K562 (cell line): ENCODE data around the gene MZB1. TPM values are rescaled to one million over a fixed set of nuclear protein-coding genes. Genes with fewer than 3 reads are reported as not detected.

ENCODE experiments used
- ATAC-seq: fragments of 200-7000 bp; cut with Tn5 transposase; 3 replicates; pipeline ENCODE4 v1.9.1; 2020; ENCODE audit warnings: moderate library complexity
- BruUV-seq: library from RNA; stranded (reverse); fragments of 400-500 nt; replicated peaks from 2 replicates; lab custom pipeline; 2021; lab: Mats Ljungman, UMichigan
- CTCF ChIA-PET: fragments of 300-600 bp; formaldehyde crosslinking; extraction: SDS; loops from one replicate; lab custom pipeline; 2021; ENCODE audit warnings: low intra/inter-chr PET ratio; lab: Yijun Ruan, JAX
- POLR2A ChIA-PET: fragments of 300-600, 350-650 bp; sonication (Branson Sonifier 250); formaldehyde crosslinking; extraction: SDS; loops from one replicate; lab custom pipeline; 2021; ENCODE audit warnings: antibody characterized with exemption, inconsistent platforms; lab: Yijun Ruan, JAX
- DNase-seq, 4 experiments: peaks; one replicate each; pipeline versions ENCODE4 v3.0.0 to v3.0.0-alpha.2; 2011 to 2018; ENCODE audit warnings: low spot score in 3 of 4, mixed read lengths in 3 of 4; ENCODE audit errors: extremely low read depth in 1 of 4
- FAIRE-seq: peaks from 2 replicates; lab custom pipeline; 2011; peaks lifted over from hg19 to GRCh38; lab: Jason Lieb, UNC
- H2AFZ ChIP-seq: 2 replicates; pipeline ENCODE4 v1.6.0; 2011; ENCODE audit warnings: low read depth, low read length, control low read depth, inconsistent platforms
- H3K27ac ChIP-seq: fragments of 200-600 bp; 3 replicates; pipeline ENCODE4 v1.8.0; 2011; ENCODE audit warnings: low read depth, mild to moderate bottlenecking, control low read depth, inconsistent platforms, low read length, moderate library complexity, mixed read lengths; ENCODE audit errors: extremely low read depth
- H3K27me3 ChIP-seq, 2 experiments: fragments of 300-600 bp in 1 of 2; 2 replicates in 1 of 2; 3 replicates in 1 of 2; pipeline versions ENCODE4 v1.6.0 to v1.8.0; 2011; ENCODE audit warnings: inconsistent platforms in 2 of 2, low read length in 2 of 2, mild to moderate bottlenecking in 1 of 2, mixed read lengths in 1 of 2, moderate library complexity in 1 of 2; ENCODE audit not compliant: control insufficient read depth in 2 of 2, insufficient read depth in 2 of 2
- H3K36me3 ChIP-seq: fragments of 300-600 bp; 3 replicates; pipeline ENCODE4 v1.8.0; 2011; ENCODE audit warnings: mild to moderate bottlenecking, low read length, inconsistent platforms; ENCODE audit not compliant: control insufficient read depth, insufficient read depth
- H3K4me1 ChIP-seq, 2 experiments: fragments of 200-600 bp in 1 of 2; replicated peaks in 1 of 2; 2 replicates in 1 of 2; 3 replicates in 1 of 2; pipeline versions ENCODE4 v1.5.1 to v1.8.0; 2011; ENCODE audit warnings: inconsistent platforms in 2 of 2, low read length in 2 of 2, mild to moderate bottlenecking in 1 of 2, mixed read lengths in 1 of 2, moderate library complexity in 1 of 2; ENCODE audit not compliant: control insufficient read depth in 2 of 2, insufficient read depth in 2 of 2
- H3K4me2 ChIP-seq: 2 replicates; pipeline ENCODE4 v1.6.1; 2011; ENCODE audit warnings: low read length, control low read depth, inconsistent platforms, mixed read lengths; ENCODE audit not compliant: insufficient read depth
- H3K4me3 ChIP-seq: fragments of 200-600 bp; sonication (generic), shearing (Covaris generic); 2 replicates; pipeline ENCODE4 v1.5.1; 2016; ENCODE audit warnings: control low read depth, inconsistent platforms
- H3K79me2 ChIP-seq: fragments of 200-600 bp; 3 replicates; pipeline ENCODE4 v1.8.0; 2011; ENCODE audit warnings: low read length, inconsistent platforms; ENCODE audit not compliant: control insufficient read depth, insufficient read depth
- H3K9ac ChIP-seq, 2 experiments: 2 replicates each; pipeline versions ENCODE4 v1.6.0 to v1.6.1; 2011; ENCODE audit warnings: low read depth in 2 of 2, low read length in 2 of 2, control low read depth in 1 of 2, inconsistent platforms in 1 of 2, mild to moderate bottlenecking in 1 of 2, mixed read lengths in 1 of 2; ENCODE audit not compliant: insufficient read depth in 1 of 2
- H3K9me1 ChIP-seq: one replicate; pipeline ENCODE4 v1.6.0; 2011; ENCODE audit warnings: inconsistent platforms, mild to moderate bottlenecking, low read length, moderate library complexity; ENCODE audit not compliant: control insufficient read depth, insufficient read depth
- H3K9me3 ChIP-seq: replicated peaks from 2 replicates; pipeline ENCODE4 v1.5.1; 2011; ENCODE audit warnings: low read depth, low read length, inconsistent platforms; ENCODE audit not compliant: control insufficient read depth, insufficient read depth
- H4K20me1 ChIP-seq: replicated peaks from 2 replicates; pipeline ENCODE4 v1.6.1; 2011; ENCODE audit warnings: low read length, inconsistent platforms, mixed read lengths; ENCODE audit not compliant: control insufficient read depth, insufficient read depth
- C11orf30 ChIP-seq: fragments of 450-650 bp; IDR thresholded peaks from 2 replicates; pipeline ENCODE4 v1.6.1; 2016; ENCODE audit warnings: low read depth, mild to moderate bottlenecking
- CREM ChIP-seq: IDR thresholded peaks from 2 replicates; pipeline ENCODE4 v1.6.1; 2014; ENCODE audit warnings: antibody characterized with exemption, low read depth
- ETV5 ChIP-seq: sonication (generic); formaldehyde crosslinking; IDR thresholded peaks from 2 replicates; pipeline ENCODE4 v1.4.0; 2020; ENCODE audit warnings: low read depth, mild to moderate bottlenecking, missing genetic modification reagents
- GTF2F1 ChIP-seq: IDR thresholded peaks from 2 replicates; pipeline ENCODE4 v1.6.1; 2011; ENCODE audit warnings: low read depth, low read length, improper control_type of control experiment
- IRF1 ChIP-seq: sonication (generic); formaldehyde crosslinking; IDR thresholded peaks from 2 replicates; pipeline ENCODE4 v1.8.0; 2022; ENCODE audit warnings: missing genetic modification reagents, mild to moderate bottlenecking, borderline replicate concordance
- KAT7 ChIP-seq: sonication (generic); formaldehyde crosslinking; IDR thresholded peaks from 2 replicates; pipeline ENCODE4 v1.8.0; 2022; ENCODE audit warnings: missing genetic modification reagents, mild to moderate bottlenecking, borderline replicate concordance
- L3MBTL2 ChIP-seq: fragments of 450-650 bp; IDR thresholded peaks from 2 replicates; pipeline ENCODE4 v1.6.1; 2016; ENCODE audit warnings: mild to moderate bottlenecking, moderate library complexity
- NR1H2 ChIP-seq: sonication (generic); formaldehyde crosslinking; IDR thresholded peaks from 2 replicates; pipeline ENCODE4 v1.4.0; 2020; ENCODE audit warnings: mild to moderate bottlenecking, missing genetic modification reagents
- NUFIP1 ChIP-seq: fragments of 450-650 bp; IDR thresholded peaks from 2 replicates; pipeline ENCODE4 v1.6.1; 2018; ENCODE audit not compliant: partially characterized antibody
- POLR2G ChIP-seq: fragments of 200-400 bp; formaldehyde crosslinking; IDR thresholded peaks from 2 replicates; pipeline ENCODE4 v1.6.1; 2017; ENCODE audit warnings: low read depth, mild to moderate bottlenecking, antibody characterized with exemption, low read length, moderate library complexity
- POLR3G ChIP-seq: IDR thresholded peaks from 2 replicates; pipeline ENCODE4 v1.6.1; 2011; ENCODE audit not compliant: insufficient read length, insufficient replicate concordance; ENCODE audit errors: extremely low read depth
- RCOR1 ChIP-seq, 2 experiments: IDR thresholded peaks; 2 replicates each; pipeline ENCODE4 v1.6.1; 2012; ENCODE audit warnings: low read depth in 2 of 2, low read length in 2 of 2, borderline replicate concordance in 1 of 2, improper control_type of control experiment in 1 of 2
- SETDB1 ChIP-seq: IDR thresholded peaks from one replicate; pipeline ENCODE4 v1.6.1; 2012; ENCODE audit warnings: low read length, control low read depth, inconsistent platforms
- SMARCE1 ChIP-seq: fragments of 450-650 bp; IDR thresholded peaks from 2 replicates; pipeline ENCODE4 v1.7.1; 2016; ENCODE audit warnings: mild to moderate bottlenecking
- TBL1XR1 ChIP-seq, 2 experiments: IDR thresholded peaks; 2 replicates each; pipeline ENCODE4 v1.6.1; 2012; ENCODE audit warnings: improper control_type of control experiment in 2 of 2, low read length in 2 of 2, mild to moderate bottlenecking in 1 of 2
- ZC3H11A ChIP-seq: IDR thresholded peaks from 2 replicates; pipeline ENCODE4 v1.6.1; 2012; ENCODE audit warnings: low read depth, low read length, improper control_type of control experiment
- ZNF165 ChIP-seq: fragments of 250-450 bp; sonication (Bioruptor Pico); IDR thresholded peaks from 2 replicates; pipeline ENCODE4 v1.4.0; 2020; ENCODE audit warnings: borderline replicate concordance
- ZNF436 ChIP-seq: fragments of 250-450, 450-650 bp; sonication (Bioruptor Pico); formaldehyde crosslinking; IDR thresholded peaks from 2 replicates; pipeline ENCODE4 v1.7.0; 2020; ENCODE audit warnings: mild to moderate bottlenecking
- ZSCAN32 ChIP-seq: fragments of 450-650 bp; formaldehyde crosslinking; IDR thresholded peaks from 2 replicates; pipeline ENCODE4 v1.4.0; 2020; ENCODE audit warnings: mild to moderate bottlenecking, moderate library complexity
- in situ Hi-C: fragments of 300-500 bp; cut with MboI; formaldehyde crosslinking; loops from 4 replicates; pipeline ENCODE4 v1.15.0; 2018; ENCODE audit warnings: inconsistent platforms, mixed read lengths
- intact Hi-C: fragments of 100-400 bp; cut with micrococcal nuclease; formaldehyde crosslinking; loops from 2 replicates; pipeline ENCODE4 v1.14.2; 2022
- polyA plus RNA-seq, 8 experiments: library from polyadenylated mRNA; depleted of rRNA in 4 of 8; stranded (reverse) in 5 of 8; unstranded in 3 of 8; fragments of >200 nt; fragmentation: Nextera tagmentation in 2 of 8; fragmentation: Illumina TruSeq in 1 of 8; extraction: Ambion mirVana in 2 of 8; extraction: Trizol in 1 of 8; gene quantifications; 2 replicates each; pipeline versions ENCODE4 v1.2.1 to v1.2.3, GENCODE V29; 2011 to 2014; ENCODE audit warnings: inconsistent platforms in 1 of 8, missing spikeins in 1 of 8
- total RNA-seq, 7 experiments: library from RNA; depleted of rRNA in 6 of 7; stranded (reverse); fragments of >200 nt in 6 of 7; fragmentation: Illumina TruSeq in 2 of 7; extraction: Trizol in 2 of 7; gene quantifications; 2 replicates each; pipeline versions ENCODE4 v1.2.1 to v1.2.3, GENCODE V29; 2011 to 2021; ENCODE audit warnings: low replicate concordance in 1 of 7
- TF ChIP-seq, protein P1 (sequence below): sonication (generic); formaldehyde crosslinking; IDR thresholded peaks from 2 replicates; pipeline ENCODE4 v1.8.1; 2023; ENCODE audit warnings: missing genetic modification reagents, mild to moderate bottlenecking, borderline replicate concordance

The MZB1 gene
- total and polyA plus RNA-seq, 9 of the 15 experiments (the other 6 are each of a cell fraction or from before 2014, with no cell fraction given): 0.13 to 0.31 TPM; not detected in 7

- no peak overlapping the region for H3K9ac ChIP-seq
- intact Hi-C loops: no loop called here
- ChIA-PET POLR2A (interaction anchor here (1.1 to 1.3 kb wide), 2 partner anchors 10 to 108 kb away, joined by 3 to 4 read pairs; no protein-coding TSS in a partner anchor), CTCF (no interaction called here)
- H3K4me2 ChIP-seq: no peak overlapping the region
- no peaks in the 10 kb centered on the region for H3K79me2 ChIP-seq
- ATAC-seq (no peak), DNase-seq (no peak), FAIRE-seq (no peak)
- H3K9me3 ChIP-seq: no peaks in the 10 kb centered on the region
- no peak overlapping the region for H3K27ac ChIP-seq
- no peaks in the 10 kb centered on the region for H4K20me1 ChIP-seq
- TF ChIP-seq ETV5 (CRISPR knock-in tag) (no peak), RCOR1 (IDR thresholded peaks at IDR 0.05; ENCODE audit: borderline replicate concordance in 1 of 2, low read depth in 2 of 2, low read length in 2 of 2) (no peak), SMARCE1 (no peak), TBL1XR1 (IDR thresholded peaks at IDR 0.05; ENCODE audit: low read length in 2 of 2) (no peak), NR1H2 (CRISPR knock-in tag) (no peak), GTF2F1 (no peak), L3MBTL2 (no peak), C11orf30 (no peak), SETDB1 (no peak), ZNF165 (CRISPR knock-in tag) (no peak), NUFIP1 (no peak), KAT7 (CRISPR knock-in tag) (no peak), POLR2G (no peak), ZC3H11A (no peak), CREM (no peak), IRF1 (CRISPR knock-in tag) (no peak), ZSCAN32 (CRISPR knock-in tag) (no peak), POLR3G (no peak), ZNF436 (CRISPR knock-in tag) (no peak)
- TF ChIP-seq, protein P1, sequence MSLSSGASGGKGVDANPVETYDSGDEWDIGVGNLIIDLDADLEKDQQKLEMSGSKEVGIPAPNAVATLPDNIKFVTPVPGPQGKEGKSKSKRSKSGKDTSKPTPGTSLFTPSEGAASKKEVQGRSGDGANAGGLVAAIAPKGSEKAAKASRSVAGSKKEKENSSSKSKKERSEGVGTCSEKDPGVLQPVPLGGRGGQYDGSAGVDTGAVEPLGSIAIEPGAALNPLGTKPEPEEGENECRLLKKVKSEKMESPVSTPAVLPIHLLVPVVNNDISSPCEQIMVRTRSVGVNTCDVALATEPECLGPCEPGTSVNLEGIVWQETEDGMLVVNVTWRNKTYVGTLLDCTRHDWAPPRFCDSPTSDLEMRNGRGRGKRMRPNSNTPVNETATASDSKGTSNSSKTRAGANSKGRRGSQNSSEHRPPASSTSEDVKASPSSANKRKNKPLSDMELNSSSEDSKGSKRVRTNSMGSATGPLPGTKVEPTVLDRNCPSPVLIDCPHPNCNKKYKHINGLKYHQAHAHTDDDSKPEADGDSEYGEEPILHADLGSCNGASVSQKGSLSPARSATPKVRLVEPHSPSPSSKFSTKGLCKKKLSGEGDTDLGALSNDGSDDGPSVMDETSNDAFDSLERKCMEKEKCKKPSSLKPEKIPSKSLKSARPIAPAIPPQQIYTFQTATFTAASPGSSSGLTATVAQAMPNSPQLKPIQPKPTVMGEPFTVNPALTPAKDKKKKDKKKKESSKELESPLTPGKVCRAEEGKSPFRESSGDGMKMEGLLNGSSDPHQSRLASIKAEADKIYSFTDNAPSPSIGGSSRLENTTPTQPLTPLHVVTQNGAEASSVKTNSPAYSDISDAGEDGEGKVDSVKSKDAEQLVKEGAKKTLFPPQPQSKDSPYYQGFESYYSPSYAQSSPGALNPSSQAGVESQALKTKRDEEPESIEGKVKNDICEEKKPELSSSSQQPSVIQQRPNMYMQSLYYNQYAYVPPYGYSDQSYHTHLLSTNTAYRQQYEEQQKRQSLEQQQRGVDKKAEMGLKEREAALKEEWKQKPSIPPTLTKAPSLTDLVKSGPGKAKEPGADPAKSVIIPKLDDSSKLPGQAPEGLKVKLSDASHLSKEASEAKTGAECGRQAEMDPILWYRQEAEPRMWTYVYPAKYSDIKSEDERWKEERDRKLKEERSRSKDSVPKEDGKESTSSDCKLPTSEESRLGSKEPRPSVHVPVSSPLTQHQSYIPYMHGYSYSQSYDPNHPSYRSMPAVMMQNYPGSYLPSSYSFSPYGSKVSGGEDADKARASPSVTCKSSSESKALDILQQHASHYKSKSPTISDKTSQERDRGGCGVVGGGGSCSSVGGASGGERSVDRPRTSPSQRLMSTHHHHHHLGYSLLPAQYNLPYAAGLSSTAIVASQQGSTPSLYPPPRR: no peak
- H3K9me1 ChIP-seq: no peaks in the 10 kb centered on the region
- in situ Hi-C loops: no loop called here
- BruUV-seq: no TSS peak
- H3K36me3 ChIP-seq: no peaks in the 10 kb centered on the region
- no peak overlapping the region for H3K4me3 ChIP-seq
- peaks cover 6 to 12% of the 10 kb centered on the region in 2 experiments; a peak in 4 of 5 replicates for H3K4me1 ChIP-seq
- H2AFZ ChIP-seq: no peak overlapping the region
- H3K27me3 ChIP-seq: no peaks in the 10 kb centered on the region
Observed at GRCh38 chr5:139407517-139407916, 17.8 kb upstream of the MZB1 start.
